Measurements from ENCODE around the gene SP2. TPM values are rescaled to one million over a fixed set of nuclear protein-coding genes. Genes with fewer than 3 reads are reported as not detected.

The SP2 gene
- total RNA-seq, 4 donors from 2014 or later: 7.1 to 14.1 (median 12.3) TPM

DNA sequence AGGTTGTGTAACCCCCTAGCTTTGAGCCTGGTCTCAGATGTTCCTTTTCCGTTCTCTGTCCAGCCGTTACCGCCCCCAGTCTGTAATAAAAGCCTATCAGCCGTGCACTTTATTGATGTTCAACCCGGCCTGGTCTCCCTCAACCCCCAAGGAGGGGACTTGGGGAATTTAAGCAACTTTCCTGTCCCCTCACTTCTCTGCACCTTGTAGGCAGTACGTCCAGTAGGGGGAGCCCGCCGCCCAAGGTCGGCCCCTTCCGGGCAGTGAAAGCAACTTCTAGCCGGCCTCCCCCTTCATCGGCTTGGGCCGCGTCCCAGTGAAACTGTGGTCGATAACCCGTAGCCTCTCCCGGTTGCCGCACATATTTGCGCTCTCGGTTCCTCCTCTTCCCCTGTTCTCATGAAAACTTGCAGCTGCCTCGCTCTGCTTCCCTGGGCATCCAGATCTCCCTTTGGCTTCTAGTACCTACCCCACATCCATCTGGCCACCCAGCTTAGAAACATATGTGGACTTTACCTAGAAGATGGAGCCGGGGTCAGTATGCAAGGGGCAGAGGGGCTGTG lies 53.2 kb downstream of the SP2 start:
- Histone ChIP-seq H3K9me3 (no peaks in the 10 kb centered on the region), H3K27ac (peak overlapping the region; percentile 92 to 97 (median 96)), H3K4me1 (peaks cover 70 to 80% of the 10 kb centered on the region in 2 donors), H3K36me3 (peaks cover 0 to 3% of the 10 kb centered on the region in 2 donors), H3K27me3 (no peaks in the 10 kb centered on the region), H3K4me3 (replicated peaks in 1 of 3) (no peak overlapping the region)
- intact Hi-C loops (cut with DNase I): loop anchor here (2.0 kb wide), 1 partner anchor 22 kb away; the partner anchor contains the start of gene CDK5RAP3
- peak in 1 of 2 donors; percentile 72 for TF ChIP-seq POLR2A (IDR thresholded peaks at IDR 0.05)
- TF ChIP-seq, protein P1, sequence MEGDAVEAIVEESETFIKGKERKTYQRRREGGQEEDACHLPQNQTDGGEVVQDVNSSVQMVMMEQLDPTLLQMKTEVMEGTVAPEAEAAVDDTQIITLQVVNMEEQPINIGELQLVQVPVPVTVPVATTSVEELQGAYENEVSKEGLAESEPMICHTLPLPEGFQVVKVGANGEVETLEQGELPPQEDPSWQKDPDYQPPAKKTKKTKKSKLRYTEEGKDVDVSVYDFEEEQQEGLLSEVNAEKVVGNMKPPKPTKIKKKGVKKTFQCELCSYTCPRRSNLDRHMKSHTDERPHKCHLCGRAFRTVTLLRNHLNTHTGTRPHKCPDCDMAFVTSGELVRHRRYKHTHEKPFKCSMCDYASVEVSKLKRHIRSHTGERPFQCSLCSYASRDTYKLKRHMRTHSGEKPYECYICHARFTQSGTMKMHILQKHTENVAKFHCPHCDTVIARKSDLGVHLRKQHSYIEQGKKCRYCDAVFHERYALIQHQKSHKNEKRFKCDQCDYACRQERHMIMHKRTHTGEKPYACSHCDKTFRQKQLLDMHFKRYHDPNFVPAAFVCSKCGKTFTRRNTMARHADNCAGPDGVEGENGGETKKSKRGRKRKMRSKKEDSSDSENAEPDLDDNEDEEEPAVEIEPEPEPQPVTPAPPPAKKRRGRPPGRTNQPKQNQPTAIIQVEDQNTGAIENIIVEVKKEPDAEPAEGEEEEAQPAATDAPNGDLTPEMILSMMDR (IDR thresholded peaks at IDR 0.05): peak; percentile 69 to 98 (median 90)
- DNase-seq: peak; percentile 98 to 99
- 3 to 7% methylated on average over 18 to 22 of the region's 22 CpGs for WGBS, 2 donors

DNA sequence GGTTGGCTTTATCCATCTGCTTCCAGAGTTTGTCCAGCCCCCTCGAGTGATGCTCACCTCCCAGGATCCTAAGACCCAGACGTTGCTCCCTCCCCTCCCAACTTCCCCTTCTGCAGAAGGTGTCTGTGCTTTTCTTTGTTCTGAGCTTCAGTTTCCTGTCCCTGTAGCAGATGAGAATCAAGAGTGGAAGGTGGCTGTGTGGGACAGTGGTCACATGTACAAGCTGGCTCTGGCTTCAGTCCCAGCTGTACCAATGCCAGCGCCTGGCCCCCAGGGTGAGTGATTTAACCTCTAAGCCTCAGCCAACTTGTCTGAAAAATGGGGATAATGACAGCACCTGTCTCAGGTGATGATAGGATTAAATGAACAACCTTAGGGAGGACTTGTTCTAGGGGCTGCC lies 53.9 kb downstream of the SP2 start:
- Histone ChIP-seq H3K27me3 (no peaks in the 10 kb centered on the region), H3K9me3 (no peaks in the 10 kb centered on the region), H3K36me3 (peaks cover 0 to 3% of the 10 kb centered on the region in 2 donors), H3K27ac (peak overlapping the region; percentile 92 to 97 (median 96)), H3K4me3 (replicated peaks in 1 of 3) (no peak overlapping the region), H3K4me1 (peaks cover 67 to 82% of the 10 kb centered on the region in 2 donors)
- TF ChIP-seq, protein P1 (IDR thresholded peaks at IDR 0.05): no peak
- TF ChIP-seq POLR2A (IDR thresholded peaks at IDR 0.05): no peak
- WGBS, 2 donors: 23 to 24% methylated on average over 3 of the region's 3 CpGs
- intact Hi-C loops (cut with DNase I): loop anchor here (2.0 kb wide), 1 partner anchor 21 kb away; the partner anchor contains the start of gene CDK5RAP3
- peak; percentile 84 to 88 for DNase-seq

DNA sequence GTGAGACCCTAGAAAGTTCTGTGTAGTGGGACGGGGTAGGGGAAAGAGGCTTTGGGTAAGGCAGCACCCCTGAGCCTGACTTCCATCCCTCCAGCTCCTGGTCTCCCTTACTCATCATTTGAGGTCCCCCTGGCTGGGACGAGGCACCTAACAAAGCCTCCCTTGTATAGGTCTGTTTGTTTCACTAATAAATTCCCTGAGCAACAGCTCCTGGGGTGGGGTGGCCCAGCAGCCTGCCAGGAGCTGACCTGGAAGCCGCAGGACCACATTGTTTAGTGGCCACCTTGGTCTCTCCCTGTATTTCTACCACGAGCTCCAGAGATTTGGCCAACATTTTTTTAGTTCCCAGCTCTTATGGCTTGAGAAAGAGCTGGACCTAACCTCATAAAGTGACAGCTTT lies 54.4 kb downstream of the SP2 start:
- H3K4me1 ChIP-seq: peaks cover 62 to 77% of the 10 kb centered on the region in 2 donors

DNA sequence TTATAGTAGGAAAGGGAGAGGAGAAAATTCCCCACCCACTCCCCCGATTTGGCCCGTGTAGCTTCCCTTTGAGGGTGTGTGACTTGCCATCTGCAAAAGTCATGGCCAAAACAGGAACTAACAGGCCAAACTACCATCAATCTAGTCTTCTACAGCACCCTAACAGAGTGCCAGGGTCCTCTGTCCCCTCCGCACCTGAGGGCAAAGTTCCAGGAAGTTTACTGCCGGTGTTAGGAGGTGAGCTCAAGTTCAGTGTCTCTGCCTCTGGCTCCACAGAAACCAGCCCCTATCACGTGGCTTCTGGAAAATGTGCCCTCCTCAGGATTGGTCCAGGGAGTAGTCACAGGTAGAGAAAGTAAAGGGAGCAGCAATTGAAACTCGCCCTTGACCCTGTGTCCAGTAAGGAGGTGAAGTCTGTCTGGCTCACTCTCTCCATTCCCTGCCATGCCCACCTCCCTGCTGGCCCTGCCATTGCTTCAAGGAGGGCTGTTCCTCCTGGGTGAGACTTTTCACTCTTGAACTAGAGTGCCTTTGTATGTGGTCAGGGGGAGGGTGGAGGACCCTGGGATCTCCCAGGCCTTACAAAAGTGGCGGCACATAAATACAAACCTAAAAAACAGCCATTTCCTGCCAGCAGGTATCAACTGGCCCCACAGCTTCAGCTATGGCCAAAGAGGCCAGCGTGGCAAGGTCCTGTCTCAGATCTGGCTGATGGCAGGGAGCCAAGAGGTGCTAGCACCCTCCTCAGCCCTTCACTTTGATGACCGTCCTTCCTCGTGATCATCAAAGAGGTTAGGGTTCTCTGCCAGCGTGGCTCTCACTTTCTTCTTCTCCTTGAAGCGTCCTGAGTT lies 56.4 kb downstream of the SP2 start:
- DNase-seq: peak; percentile 48 to 57
- Histone ChIP-seq H3K9me3 (no peaks in the 10 kb centered on the region), H3K4me3 (replicated peaks in 1 of 3) (no peak overlapping the region), H3K36me3 (peaks cover 0 to 3% of the 10 kb centered on the region in 2 donors), H3K4me1 (peaks cover 58 to 69% of the 10 kb centered on the region in 2 donors), H3K27ac (peak overlapping the region; percentile 92 to 97 (median 96)), H3K27me3 (no peaks in the 10 kb centered on the region)
- TF ChIP-seq, protein P1 (IDR thresholded peaks at IDR 0.05): no peak
- peak in 1 of 2 donors; percentile 29 for TF ChIP-seq POLR2A (IDR thresholded peaks at IDR 0.05)
- intact Hi-C loops (cut with DNase I): no loop called here
- WGBS, 2 donors: 54 to 55% methylated on average over 12 of the region's 12 CpGs

More for the DNA sequence above, 54.4 kb downstream of the SP2 start:
- DNase-seq: no peak
- intact Hi-C loops (cut with DNase I): no loop called here
- WGBS, 2 donors: 69 to 84% methylated on average over 4 of the region's 4 CpGs
- peaks cover 0 to 3% of the 10 kb centered on the region in 2 donors for H3K36me3 ChIP-seq
- TF ChIP-seq POLR2A (IDR thresholded peaks at IDR 0.05): no peak
- TF ChIP-seq, protein P1 (IDR thresholded peaks at IDR 0.05): no peak
- no peaks in the 10 kb centered on the region for H3K27me3 ChIP-seq
- peak overlapping the region; percentile 92 to 97 (median 96) for H3K27ac ChIP-seq
- H3K4me3 ChIP-seq (replicated peaks in 1 of 3): no peak overlapping the region
- no peaks in the 10 kb centered on the region for H3K9me3 ChIP-seq

Measured in thyroid gland (tissue), 4 donors.